ENCODE data around the gene THOC3.
"Not testable (repeated sequence)": the region's sequence is repeated elsewhere in the genome, so short reads cannot be mapped to it uniquely, and the experiment has no call there.

Gene THOC3

GRCh38 chr5:175938489-175938888 is 29.6 kb downstream of the THOC3 start:
- DNase-seq, result not testable (repeated sequence)

DNA sequence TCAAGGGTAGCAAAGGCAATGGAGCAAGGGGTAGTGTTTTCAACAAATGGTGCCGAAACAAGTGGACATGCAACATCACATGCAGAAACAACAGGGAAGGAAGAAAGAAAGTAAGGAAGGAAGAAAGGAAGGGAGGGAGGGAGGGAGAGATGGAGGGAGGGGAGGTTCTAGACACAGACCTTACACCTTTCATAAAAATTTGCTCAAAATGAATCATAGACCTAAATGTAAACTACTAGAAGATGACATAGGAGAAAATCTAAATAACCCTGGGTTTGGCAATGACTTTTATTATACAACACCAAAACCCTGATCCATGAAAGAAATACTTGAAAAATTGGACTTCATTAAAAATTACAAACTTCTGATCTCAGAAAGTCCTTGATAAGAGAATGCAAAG is 39.4 kb downstream of the THOC3 start:
- DNase-seq, result not testable (repeated sequence)

DNA sequence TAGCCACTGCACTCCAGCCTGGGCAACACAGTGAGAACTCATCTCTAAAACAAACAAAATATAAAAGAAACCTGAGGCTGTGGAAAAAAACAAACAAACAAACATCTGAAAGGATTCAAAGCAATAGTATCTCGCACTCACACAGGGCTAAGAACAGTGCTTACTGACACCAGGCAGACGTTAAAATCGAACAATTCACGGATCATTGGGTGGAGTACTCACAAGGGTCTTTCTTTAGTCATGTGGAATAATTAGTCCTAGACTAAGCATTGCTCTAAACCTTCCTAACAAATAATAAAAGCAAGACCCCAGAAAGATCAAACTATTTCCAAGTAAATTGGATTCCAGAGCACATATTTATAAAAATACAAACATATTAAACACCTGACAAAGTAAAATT is 43.0 kb downstream of the THOC3 start:
- not testable (repeated sequence) for DNase-seq

DNA sequence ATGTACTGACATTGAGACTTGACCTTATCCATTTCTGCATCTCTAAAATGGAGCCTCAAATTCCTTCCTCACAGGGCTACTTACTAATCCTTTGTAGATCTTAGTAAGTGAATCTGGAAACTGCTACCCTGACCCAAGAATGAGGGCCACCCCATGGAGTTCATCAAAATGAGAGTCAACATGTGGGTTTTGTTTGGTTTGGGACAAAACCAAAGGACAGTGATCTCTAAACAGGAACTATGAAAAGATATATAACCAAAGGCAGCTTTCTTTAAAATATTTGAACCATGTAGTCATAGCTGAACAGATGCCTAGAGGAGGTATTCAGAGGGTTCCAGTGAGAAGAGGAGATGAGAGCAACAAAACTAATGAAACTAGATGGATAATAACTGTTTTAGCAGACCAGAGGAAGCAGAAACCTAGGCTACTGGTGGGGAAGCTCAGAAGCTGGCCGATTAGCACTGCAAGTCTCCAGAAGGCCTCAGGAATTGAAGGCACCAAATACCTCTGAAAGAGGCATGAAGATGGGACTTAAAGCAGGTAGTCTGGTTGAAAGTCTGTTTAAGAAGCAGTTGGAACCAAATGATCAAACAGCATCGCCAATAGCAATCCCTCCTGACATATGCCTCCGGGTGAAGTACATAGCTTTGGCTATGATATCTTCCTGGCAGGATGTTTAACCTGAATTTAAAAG is 45.8 kb downstream of the THOC3 start:
- no peak for DNase-seq
- no peak for TF ChIP-seq GATA1 (IDR thresholded peaks at IDR 0.05; ENCODE audit: low read depth, low read length)
- TF ChIP-seq POLR2A (IDR thresholded peaks at IDR 0.05; ENCODE audit: low read length), result no peak

DNA sequence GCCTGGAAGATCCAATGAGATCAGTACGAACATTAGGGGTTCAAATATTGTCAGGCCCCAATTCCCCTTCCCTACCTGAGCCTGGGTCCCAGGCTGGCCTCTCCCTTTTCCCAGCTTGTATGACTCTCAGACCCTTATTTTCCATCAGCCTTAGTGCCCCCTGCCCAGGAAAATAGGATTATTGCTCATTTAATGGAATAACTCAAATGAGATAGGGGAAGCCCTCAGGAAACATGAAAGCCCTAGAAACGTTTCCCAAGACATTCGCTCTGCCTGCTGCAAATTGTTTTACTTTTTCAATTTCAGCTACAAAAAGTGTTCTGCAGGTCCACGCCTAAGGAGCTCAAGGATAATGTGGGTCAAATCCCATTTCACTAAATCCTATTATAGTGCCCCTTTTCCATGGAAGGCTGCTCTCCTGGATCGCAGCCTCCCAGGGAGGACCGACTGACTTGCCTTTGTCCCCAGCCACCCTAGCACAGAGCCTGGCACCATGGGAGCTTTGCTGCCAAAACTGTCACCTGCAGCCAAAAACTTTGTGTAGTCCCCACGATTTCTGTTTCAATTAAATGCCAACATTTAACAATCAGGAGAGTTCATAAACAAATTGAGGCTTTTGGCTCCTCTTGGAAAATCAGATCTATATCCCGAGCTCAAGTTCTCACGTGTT is 46.9 kb downstream of the THOC3 start:
- DNase-seq, result no peak
- TF ChIP-seq GATA1 (IDR thresholded peaks at IDR 0.05; ENCODE audit: low read depth, low read length) (no peak), POLR2A (IDR thresholded peaks at IDR 0.05; ENCODE audit: low read length) (no peak)

DNA sequence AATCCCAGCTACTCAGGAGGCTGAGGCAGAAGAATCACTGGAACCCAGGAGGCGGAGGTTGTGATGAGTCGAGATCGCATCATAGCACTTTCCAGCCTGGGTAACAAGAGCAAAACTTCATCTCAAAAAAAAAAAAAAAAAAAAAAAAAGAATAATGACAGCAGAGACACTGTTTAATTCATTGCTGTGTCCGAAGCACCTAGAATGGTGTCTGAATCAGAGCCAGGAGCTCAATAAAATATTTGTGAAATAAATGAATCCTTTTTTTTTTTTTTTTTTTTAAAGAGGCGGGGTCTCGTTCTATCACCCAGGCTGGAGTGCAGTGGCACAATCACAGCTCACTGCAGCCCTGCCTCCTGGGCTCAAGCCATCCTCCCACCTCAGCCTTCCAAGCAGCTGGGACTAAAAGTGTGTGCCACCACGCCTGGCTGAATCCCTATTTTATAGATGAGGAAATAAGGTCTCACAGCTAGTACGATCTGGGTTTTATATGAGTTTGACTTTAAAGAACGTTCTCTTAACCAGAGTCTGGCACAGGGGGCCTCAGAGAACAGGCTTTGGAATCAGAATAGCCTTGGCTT is 47.8 kb downstream of the THOC3 start:
- no peak for DNase-seq
- TF ChIP-seq GATA1 (IDR thresholded peaks at IDR 0.05; ENCODE audit: low read depth, low read length) (no peak), POLR2A (IDR thresholded peaks at IDR 0.05; ENCODE audit: low read length) (no peak)

DNA sequence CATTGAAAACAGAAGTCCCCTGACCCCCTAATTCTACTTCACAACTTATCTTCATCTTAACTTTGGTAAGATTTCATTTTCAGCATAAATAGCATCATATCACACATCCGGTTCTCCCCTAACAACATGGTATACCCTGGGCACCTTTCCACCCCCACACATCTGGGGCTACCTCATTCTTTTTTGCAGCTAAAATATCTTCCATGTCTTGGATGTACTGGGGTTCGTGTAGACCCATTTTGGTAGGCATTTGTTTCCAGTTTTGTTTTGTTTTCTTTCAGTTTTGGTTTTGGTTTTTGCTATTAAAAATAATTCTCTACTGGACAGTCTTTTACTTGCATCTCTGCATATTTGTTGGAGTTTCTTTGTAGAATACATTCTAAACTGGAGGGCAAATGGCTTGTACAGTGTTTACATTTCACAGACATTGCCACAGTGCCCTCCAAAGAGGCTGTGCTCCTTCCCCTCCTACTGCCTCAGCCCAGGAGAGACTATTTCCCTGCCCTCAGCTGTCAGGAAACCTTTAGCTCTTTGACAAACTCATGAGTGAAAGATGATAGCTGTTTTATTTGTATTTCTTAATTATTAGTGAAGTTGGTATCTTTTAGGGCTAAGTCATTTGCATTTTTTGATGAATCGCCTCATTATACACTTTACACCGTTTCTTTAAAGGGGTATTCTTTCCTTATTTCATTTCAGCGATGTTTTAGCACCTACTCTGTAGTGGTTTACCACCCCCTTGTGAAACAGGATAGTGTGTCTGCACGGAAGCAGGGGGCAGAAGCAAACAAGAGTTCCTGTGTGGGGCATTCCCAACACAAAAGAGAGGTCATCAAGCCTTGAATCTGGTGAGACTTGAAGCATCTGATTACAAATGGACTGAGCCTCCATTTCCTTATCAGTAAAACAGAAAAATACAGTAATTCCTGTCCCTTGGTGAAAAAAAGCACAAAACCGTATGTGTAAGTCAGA is 52.8 kb downstream of the THOC3 start:
- DNase-seq, result not testable (repeated sequence)

DNA sequence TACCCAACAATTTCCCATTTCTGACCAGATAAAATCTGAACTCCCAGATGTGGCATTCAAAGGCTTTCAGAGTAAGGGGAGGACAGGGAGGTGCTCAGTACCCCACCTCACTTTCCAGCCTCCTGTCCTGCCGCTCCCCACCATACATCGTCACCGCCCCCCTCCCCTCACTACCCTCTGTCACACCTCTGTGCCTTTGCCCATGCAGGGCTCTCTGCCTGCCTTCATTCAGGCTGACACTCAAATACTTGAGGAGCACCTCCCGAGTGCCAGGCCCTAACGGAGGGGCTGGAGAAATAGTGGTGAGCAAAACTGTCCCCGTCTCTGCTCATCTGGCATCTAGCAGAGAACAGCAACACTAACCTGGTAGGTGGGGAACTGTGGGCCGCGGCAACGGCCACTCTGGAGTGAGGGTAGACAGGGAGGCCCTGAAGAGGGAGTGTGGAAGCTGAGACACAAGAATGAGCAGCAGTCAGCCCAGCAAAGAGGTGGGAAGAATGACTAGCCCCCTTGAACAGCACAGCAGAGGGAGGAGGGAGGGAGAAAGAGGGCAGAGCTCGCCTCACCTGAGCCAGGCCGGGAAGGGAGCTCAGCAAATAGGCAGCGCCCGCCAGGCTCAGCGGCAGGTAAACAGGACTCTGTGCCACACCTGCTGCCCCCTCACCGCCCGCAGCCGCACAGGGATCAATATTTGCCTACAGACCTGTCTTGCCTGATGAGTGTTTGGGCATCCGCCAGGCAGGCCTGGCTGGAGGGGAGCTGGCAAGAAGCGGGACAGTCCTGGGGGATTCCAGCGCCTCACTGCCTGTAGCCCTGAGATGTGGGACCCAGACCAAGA is 54.1 kb downstream of the THOC3 start:
- DNase-seq, result not testable (repeated sequence)

DNA sequence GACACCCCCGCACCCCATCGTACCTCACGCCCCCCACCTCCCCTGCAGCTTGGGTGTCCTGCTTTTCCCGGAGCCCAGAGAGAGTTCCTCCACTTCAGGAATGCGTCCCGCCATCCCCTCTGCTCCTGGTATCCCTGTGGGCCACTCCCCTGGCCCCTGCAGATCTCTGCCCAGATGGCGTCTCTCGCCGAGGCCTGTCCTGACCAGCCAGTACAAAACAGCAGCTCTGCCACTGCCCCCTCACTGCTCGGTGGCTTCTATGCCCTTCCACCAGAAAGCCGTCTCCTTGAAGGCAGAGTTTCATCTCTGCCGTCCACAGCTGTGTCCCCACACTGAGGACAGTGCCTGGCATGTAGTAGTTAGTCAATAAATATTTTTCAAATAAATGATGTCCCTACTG is 58.0 kb downstream of the THOC3 start:
- DNase-seq, result not testable (repeated sequence)

All from erythroblast (primary cell).